GM12873 (cell line): ENCODE measurements around the gene ABCA13.

ENCODE experiments used
- CTCF ChIP-seq: IDR thresholded peaks from 2 replicates; pipeline ENCODE4 v1.5.1; 2012; ENCODE audit warnings: low read depth, mild to moderate bottlenecking, moderate library complexity, low read length, control low read depth; ENCODE audit not compliant: insufficient read depth; ENCODE audit errors: missing control alignments

Gene ABCA13

GRCh38 chr7:48299580-48300169, 128.4 kb downstream of the ABCA13 start:
- TF ChIP-seq CTCF = peak; percentile 79

DNA sequence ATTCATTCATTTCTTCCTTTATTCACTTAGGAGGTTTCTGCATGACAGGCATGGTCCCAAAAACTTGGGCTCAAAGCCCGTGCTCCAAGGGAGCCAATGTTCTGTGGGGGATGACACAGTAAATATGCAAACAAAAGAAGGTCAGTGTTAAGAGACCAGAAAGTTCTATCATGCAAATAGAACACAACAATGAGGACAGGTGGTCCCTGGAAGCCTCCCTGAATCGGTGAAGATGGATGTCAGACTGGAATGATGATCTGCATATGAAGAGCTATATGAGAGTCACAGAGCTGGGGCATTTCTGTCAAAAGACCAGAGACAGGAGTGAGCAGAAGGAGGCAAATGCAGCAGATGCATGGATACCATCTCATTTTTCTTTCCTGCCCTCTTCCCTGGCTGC, 129.0 kb downstream of the ABCA13 start:
- no peak for TF ChIP-seq CTCF

GRCh38 chr7:48301201-48301600, 129.9 kb downstream of the ABCA13 start:
- no peak for TF ChIP-seq CTCF

DNA sequence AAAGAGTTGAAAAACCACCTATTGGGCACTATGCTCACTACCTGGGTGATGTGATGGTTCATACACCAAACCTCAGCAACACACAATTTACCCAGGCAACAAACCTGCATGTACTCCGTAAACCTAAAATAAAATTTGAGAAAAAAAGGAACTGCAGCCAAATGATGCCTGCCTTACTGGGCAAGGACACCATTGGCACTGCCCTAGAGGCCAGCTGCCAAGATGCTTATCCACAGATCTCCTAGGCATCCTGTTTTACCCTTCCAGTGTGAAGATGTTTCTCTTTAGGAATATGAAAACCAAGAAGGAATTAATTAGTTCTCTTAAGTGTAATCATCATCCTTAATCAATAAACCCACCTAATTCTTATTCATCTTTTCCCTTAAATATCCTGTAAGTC, 133.4 kb downstream of the ABCA13 start:
- TF ChIP-seq CTCF = no peak

- TF ChIP-seq CTCF = no peak
Observed at GRCh38 chr7:48305661-48306060, 134.4 kb downstream of the ABCA13 start.

DNA sequence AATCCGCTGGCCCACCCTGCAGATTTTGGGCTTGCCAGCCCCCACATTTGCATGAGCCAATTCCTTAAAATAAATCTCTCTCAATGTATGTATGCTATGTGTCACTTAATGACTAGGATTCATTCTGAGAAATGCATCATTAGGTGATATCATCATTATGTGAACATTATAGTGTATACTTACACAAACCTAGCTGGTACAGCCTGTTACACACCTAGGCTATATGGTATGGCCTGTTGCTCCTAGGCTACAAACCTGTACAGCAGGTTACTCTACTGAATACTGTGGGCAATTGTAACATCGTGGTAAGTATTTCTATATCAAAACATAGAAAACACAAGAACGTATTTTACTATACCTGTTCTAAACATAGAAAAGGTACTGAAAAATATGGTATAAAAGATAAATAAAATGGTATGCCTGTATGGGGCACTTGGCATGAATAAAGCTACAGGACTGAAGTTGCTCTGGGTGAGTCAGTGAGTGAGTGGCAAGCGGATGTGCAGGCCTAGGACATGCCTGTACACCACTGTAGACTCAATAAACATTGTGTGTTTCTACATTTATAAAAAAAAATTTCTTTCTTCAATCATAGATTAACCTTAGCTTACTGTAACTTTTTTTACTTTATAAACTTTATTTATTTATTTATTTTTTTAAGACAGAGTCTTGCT, 135.9 kb downstream of the ABCA13 start:
- TF ChIP-seq CTCF = no peak

- no peak for TF ChIP-seq CTCF
Observed at GRCh38 chr7:48309720-48310119, 138.5 kb downstream of the ABCA13 start.
